Kidney (tissue), 14 donors: ENCODE results near the gene ACVR1B. TPM values are rescaled to one million over a fixed set of nuclear protein-coding genes. Genes with fewer than 3 reads are reported as not detected.
A peak's percentile ranks its signal among the peaks of the same experiment; 100 is the strongest.

Experiments used
- DNase-seq, 5 donors: peaks; one replicate each; pipeline ENCODE4 v3.0.0-alpha.2; 2013 to 2020
- FAIRE-seq: peaks from 2 replicates; lab custom pipeline; 2012; peaks lifted over from hg19 to GRCh38; lab: Jason Lieb, UNC
- H3K27ac ChIP-seq, 2 donors: one replicate each; pipeline ENCODE4 v1.7.0; 2013; ENCODE audit warnings: low read depth in 2 of 2, low read length in 2 of 2, inconsistent platforms in 1 of 2
- H3K27me3 ChIP-seq: one replicate; pipeline ENCODE4 v1.7.1; 2013; ENCODE audit warnings: low read length, inconsistent platforms; ENCODE audit not compliant: control insufficient read depth, insufficient read depth
- H3K36me3 ChIP-seq, 3 donors: one replicate each; pipeline versions ENCODE4 v1.7.0 to v1.7.1; 2013; ENCODE audit warnings: low read length in 3 of 3, control low read depth in 1 of 3, inconsistent platforms in 1 of 3; ENCODE audit not compliant: insufficient read depth in 3 of 3, control insufficient read depth in 2 of 3
- H3K4me1 ChIP-seq, 3 donors: one replicate each; pipeline versions ENCODE4 v1.7.0 to v1.7.1; 2013; ENCODE audit warnings: low read length in 3 of 3, inconsistent platforms in 1 of 3, low read depth in 1 of 3; ENCODE audit not compliant: control insufficient read depth in 2 of 3, insufficient read depth in 2 of 3
- H3K4me3 ChIP-seq, 3 donors: one replicate each; pipeline versions ENCODE4 v1.7.0 to v1.8.1; 2013; ENCODE audit warnings: low read length in 3 of 3, control low read depth in 1 of 3, inconsistent platforms in 1 of 3
- H3K9ac ChIP-seq, 3 donors: one replicate each; pipeline versions ENCODE4 v1.7.0 to v1.7.1; 2013; ENCODE audit warnings: low read length in 3 of 3, control low read depth in 1 of 3, inconsistent platforms in 1 of 3
- H3K9me3 ChIP-seq, 3 donors: one replicate each; pipeline versions ENCODE4 v1.7.0 to v1.7.1; 2013; ENCODE audit warnings: low read length in 3 of 3, control low read depth in 1 of 3, inconsistent platforms in 1 of 3; ENCODE audit not compliant: control insufficient read depth in 2 of 3, insufficient read depth in 1 of 3
- CTCF ChIP-seq: IDR thresholded peaks from 3 replicates; pipeline ENCODE4 v1.5.1; 2012; ENCODE audit warnings: mild to moderate bottlenecking, moderate library complexity, borderline replicate concordance; ENCODE audit not compliant: insufficient read depth; ENCODE audit errors: extremely low read depth
- intact Hi-C: fragments of 100-400 bp; cut with DNase I; formaldehyde crosslinking; loops from one replicate; pipeline ENCODE4 v1.11.1; 2022
- polyA plus RNA-seq: library from polyadenylated mRNA; stranded (reverse); fragments of 350-450 nt; fragmentation: Illumina TruSeq; extraction: RNeasy Lipid Tissue Mini Kit (QIAGEN cat#74804); gene quantifications from one replicate; pipeline ENCODE4 v1.2.3, GENCODE V29; 2014; ENCODE audit warnings: low read depth, low replicate concordance; ENCODE audit not compliant: insufficient read depth
- total RNA-seq: library from RNA; stranded (reverse); fragmentation: NEBNext Ultra II Directional; extraction: Animal tissue kit (Norgen Biotek cat#: 25700); gene quantifications from one replicate; pipeline ENCODE4 v1.2.1, GENCODE V29; 2021
- donor health status: control.
- donor health status: control.
- donor health status: control.
- donor health status: control.
- donor health status: control.
- donor health status: DM: yes; HTN: yes; CAD: no.
- donor health status: Normal renal cell carcinoma (clear cell type).

ACVR1B gene
- total and polyA plus RNA-seq, 2 donors from 2014 or later = 30.6 to 95.5 TPM

- peaks cover 0 to 24% (median 20%) of the 10 kb centered on the region in 3 donors for H3K4me1 ChIP-seq
- no peaks in the 10 kb centered on the region for H3K27me3 ChIP-seq
- H3K9ac ChIP-seq = peak overlapping the region in 1 of 3 donors; percentile 28
- FAIRE-seq (no peak), DNase-seq (no peak)
- intact Hi-C loops = no loop called here
- peak overlapping the region in 1 of 2 donors; percentile 33 for H3K27ac ChIP-seq
- TF ChIP-seq CTCF = no peak
- H3K4me3 ChIP-seq = peak overlapping the region in 2 of 3 donors; percentile 23 to 56
- H3K9me3 ChIP-seq = no peaks in the 10 kb centered on the region
- no peaks in the 10 kb centered on the region for H3K36me3 ChIP-seq
Observed at GRCh38 chr12:52038447-52038846, 86.9 kb downstream of the ACVR1B start.

GRCh38 chr12:52041035-52041434 is 89.5 kb downstream of the ACVR1B start:
- no peak for DNase-seq
- Histone ChIP-seq H3K9ac (peak overlapping the region in 1 of 3 donors; percentile 3), H3K36me3 (no peaks in the 10 kb centered on the region)

GRCh38 chr12:52041695-52042123 is 90.2 kb downstream of the ACVR1B start:
- Histone ChIP-seq H3K9ac (no peak overlapping the region), H3K27me3 (no peaks in the 10 kb centered on the region), H3K9me3 (no peaks in the 10 kb centered on the region), H3K36me3 (no peaks in the 10 kb centered on the region), H3K27ac (no peak overlapping the region), H3K4me3 (no peak overlapping the region), H3K4me1 (peaks cover 0 to 28% (median 4%) of the 10 kb centered on the region in 3 donors)
- DNase-seq (no peak), FAIRE-seq (no peak)
- TF ChIP-seq CTCF = no peak
- intact Hi-C loops = no loop called here

More at GRCh38 chr12:52041035-52041434, 89.5 kb downstream of the ACVR1B start:
- Histone ChIP-seq H3K4me1 (peaks cover 0 to 34% (median 11%) of the 10 kb centered on the region in 3 donors), H3K4me3 (no peak overlapping the region), H3K27me3 (no peaks in the 10 kb centered on the region), H3K9me3 (no peaks in the 10 kb centered on the region), H3K27ac (no peak overlapping the region)
- TF ChIP-seq CTCF = no peak
- no peak for FAIRE-seq
- intact Hi-C loops = no loop called here
